Measurements from ENCODE around the gene ILK. TPM values are rescaled to one million over a fixed set of nuclear protein-coding genes. Genes with fewer than 3 reads are reported as not detected.

The ILK gene
- total and polyA plus RNA-seq, 2 of the 13 experiments (the other 11 are each of a cell fraction or from before 2014, with no cell fraction given): 70.3 to 108 TPM

DNA sequence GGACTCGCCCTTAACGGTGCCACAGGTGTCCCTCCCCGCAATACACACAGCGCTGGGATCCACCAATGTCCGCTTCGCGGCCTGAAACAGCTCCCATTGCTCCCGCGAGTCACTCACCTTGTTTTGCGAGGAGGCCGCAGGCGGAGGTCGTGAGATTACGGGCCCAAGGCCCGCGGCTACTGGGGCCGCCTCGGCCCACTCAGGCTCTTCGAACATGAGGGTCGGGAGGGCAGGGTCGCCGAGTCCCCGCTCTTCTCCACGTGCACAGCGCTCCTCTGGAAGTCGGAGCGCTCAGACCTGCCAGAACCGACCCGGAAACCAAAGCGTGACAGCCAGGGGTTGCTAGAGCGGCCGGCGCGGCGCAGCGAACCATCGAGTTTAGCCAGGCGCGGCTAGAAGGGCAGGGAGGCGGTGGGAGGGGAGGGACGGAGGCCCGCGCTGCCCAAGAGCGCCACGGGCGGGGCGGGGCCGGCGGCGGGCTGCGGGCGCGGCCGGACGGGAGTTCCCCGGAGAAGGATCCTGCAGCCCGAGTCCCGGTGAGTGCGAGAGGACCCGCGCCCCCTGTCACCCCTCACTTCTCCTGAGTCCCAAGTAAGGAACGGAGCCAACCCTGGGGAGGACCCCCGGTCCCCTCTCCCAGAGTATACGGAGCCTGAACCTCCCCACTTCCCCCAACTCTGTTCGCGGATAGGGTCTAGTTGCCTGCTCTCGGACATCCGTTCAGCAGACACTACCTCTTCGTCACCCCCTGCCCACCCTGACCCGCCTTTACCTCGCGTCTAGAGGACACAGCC lies at the start of gene ILK, which contains the start of gene RRP8 (continued):
- TF ChIP-seq ZMYM4 (CRISPR knock-in tag; IDR thresholded peaks at IDR 0.05) (peak; percentile 93), ZNF746 (CRISPR knock-in tag; IDR thresholded peaks at IDR 0.05) (peak; percentile 74; the same call in 1 of the 2 replicates), KDM2A (CRISPR knock-in tag; IDR thresholded peaks at IDR 0.05; ENCODE audit: borderline replicate concordance, low read depth) (peak; percentile 95), FOXA3 (CRISPR knock-in tag; IDR thresholded peaks at IDR 0.05) (no peak; the same call in 1 of the 2 replicates), KDM3A (CRISPR knock-in tag; IDR thresholded peaks at IDR 0.05; ENCODE audit: low read depth) (peak; percentile 94), PITX1 (CRISPR knock-in tag; IDR thresholded peaks at IDR 0.05) (peak; percentile 16; the same call in 1 of the 2 replicates), REXO4 (CRISPR knock-in tag; IDR thresholded peaks at IDR 0.05; ENCODE audit: borderline replicate concordance) (no peak), ZNF12 (CRISPR knock-in tag; IDR thresholded peaks at IDR 0.05) (no peak; the same call in 1 of the 2 replicates), HMG20B (CRISPR knock-in tag; conservative IDR thresholded peaks at IDR 0.05) (no peak), ATF7 (IDR thresholded peaks at IDR 0.05) (no peak), ATF7 (CRISPR knock-in tag; IDR thresholded peaks at IDR 0.05) (0 out of 2 replicates have a peak, but pooled peaks have one; percentile 28), TOPORS (CRISPR knock-in tag; IDR thresholded peaks at IDR 0.05) (no peak; the same call in 1 of the 2 replicates), ZBTB42 (CRISPR knock-in tag; IDR thresholded peaks at IDR 0.05) (no peak), MIER3 (CRISPR knock-in tag; IDR thresholded peaks at IDR 0.05; ENCODE audit: borderline replicate concordance) (peak; percentile 81; the same call in 1 of the 2 replicates), MBD4 (IDR thresholded peaks at IDR 0.05; ENCODE audit: borderline replicate concordance, low read length) (no peak), GABPA (IDR thresholded peaks at IDR 0.05; ENCODE audit: low read depth, low read length) (peak; percentile 71), GABPA (CRISPR knock-in tag; IDR thresholded peaks at IDR 0.05; ENCODE audit: low read depth) (peak; percentile 89), MZF1 (CRISPR knock-in tag; IDR thresholded peaks at IDR 0.05; ENCODE audit: borderline replicate concordance) (no peak), KMT2A (CRISPR knock-in tag; IDR thresholded peaks at IDR 0.05) (peak; percentile 95), TBP (CRISPR knock-in tag; IDR thresholded peaks at IDR 0.05) (no peak), POLR2AphosphoS2 (IDR thresholded peaks at IDR 0.05; ENCODE audit: low read depth, low read length) (no peak)
- TF ChIP-seq, protein P1, sequence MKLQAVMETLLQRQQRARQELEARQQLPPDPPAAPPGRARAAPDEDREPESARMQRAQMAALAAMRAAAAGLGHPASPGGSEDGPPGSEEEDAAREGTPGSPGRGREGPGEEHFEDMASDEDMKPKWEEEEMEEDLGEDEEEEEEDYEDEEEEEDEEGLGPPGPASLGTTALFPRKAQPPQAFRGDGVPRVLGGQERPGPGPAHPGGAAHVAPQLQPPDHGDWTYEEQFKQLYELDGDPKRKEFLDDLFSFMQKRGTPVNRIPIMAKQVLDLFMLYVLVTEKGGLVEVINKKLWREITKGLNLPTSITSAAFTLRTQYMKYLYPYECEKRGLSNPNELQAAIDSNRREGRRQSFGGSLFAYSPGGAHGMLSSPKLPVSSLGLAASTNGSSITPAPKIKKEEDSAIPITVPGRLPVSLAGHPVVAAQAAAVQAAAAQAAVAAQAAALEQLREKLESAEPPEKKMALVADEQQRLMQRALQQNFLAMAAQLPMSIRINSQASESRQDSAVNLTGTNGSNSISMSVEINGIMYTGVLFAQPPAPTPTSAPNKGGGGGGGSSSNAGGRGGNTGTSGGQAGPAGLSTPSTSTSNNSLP (IDR thresholded peaks at IDR 0.05; ENCODE audit: low read depth, low read length): no peak
- TF ChIP-seq, protein P2, sequence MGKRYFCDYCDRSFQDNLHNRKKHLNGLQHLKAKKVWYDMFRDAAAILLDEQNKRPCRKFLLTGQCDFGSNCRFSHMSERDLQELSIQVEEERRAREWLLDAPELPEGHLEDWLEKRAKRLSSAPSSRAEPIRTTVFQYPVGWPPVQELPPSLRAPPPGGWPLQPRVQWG (CRISPR knock-in tag; IDR thresholded peaks at IDR 0.05; ENCODE audit: borderline replicate concordance, low read depth): 0 out of 2 replicates have a peak, but pooled peaks have one; percentile 21
- TF ChIP-seq, protein P3, sequence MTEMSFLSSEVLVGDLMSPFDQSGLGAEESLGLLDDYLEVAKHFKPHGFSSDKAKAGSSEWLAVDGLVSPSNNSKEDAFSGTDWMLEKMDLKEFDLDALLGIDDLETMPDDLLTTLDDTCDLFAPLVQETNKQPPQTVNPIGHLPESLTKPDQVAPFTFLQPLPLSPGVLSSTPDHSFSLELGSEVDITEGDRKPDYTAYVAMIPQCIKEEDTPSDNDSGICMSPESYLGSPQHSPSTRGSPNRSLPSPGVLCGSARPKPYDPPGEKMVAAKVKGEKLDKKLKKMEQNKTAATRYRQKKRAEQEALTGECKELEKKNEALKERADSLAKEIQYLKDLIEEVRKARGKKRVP (CRISPR knock-in tag; IDR thresholded peaks at IDR 0.05): 0 out of 4 replicates have a peak, but pooled peaks of 1 of the 2 experiments have one; percentile 57
- TF ChIP-seq, protein P4, sequence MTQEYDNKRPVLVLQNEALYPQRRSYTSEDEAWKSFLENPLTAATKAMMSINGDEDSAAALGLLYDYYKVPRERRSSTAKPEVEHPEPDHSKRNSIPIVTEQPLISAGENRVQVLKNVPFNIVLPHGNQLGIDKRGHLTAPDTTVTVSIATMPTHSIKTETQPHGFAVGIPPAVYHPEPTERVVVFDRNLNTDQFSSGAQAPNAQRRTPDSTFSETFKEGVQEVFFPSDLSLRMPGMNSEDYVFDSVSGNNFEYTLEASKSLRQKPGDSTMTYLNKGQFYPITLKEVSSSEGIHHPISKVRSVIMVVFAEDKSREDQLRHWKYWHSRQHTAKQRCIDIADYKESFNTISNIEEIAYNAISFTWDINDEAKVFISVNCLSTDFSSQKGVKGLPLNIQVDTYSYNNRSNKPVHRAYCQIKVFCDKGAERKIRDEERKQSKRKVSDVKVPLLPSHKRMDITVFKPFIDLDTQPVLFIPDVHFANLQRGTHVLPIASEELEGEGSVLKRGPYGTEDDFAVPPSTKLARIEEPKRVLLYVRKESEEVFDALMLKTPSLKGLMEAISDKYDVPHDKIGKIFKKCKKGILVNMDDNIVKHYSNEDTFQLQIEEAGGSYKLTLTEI (CRISPR knock-in tag; conservative IDR thresholded peaks at IDR 0.05): no peak
- TF ChIP-seq, protein P5, sequence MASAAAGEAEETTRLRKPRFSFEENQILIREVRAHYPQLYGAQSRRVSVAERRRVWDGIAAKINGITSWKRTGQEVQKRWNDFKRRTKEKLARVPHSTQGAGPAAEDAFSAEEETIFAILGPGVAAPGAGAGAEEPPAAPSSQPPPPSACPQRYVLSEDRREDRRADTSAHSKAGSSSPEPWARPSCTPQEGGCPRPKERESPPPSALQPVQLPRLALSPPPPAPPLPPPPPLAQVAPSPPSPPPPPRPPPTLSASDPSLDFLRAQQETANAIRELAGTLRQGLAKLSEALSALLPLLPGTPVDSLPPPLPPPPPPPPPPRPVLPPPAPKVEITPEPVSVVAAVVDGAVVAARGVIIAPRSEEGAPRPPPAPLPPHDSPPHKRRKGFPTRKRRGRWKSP (CRISPR knock-in tag; IDR thresholded peaks at IDR 0.05): peak; percentile 77
